Suprapubic skin (tissue), 4 donors: Measurements from ENCODE around the gene MAP3K20.

Experiments
- POLR2A ChIP-seq, 2 donors: fragments of 450-650 bp; IDR thresholded peaks; one replicate each; pipeline ENCODE4 v1.6.1; 2017; ENCODE audit warnings: antibody characterized with exemption in 2 of 2, mild to moderate bottlenecking in 2 of 2, moderate library complexity in 2 of 2
- POLR2AphosphoS5 ChIP-seq, 3 donors: sonication (generic); formaldehyde crosslinking; IDR thresholded peaks; one replicate each; pipeline ENCODE4 v1.6.1; 2017; ENCODE audit warnings: antibody characterized with exemption in 3 of 3

- TF ChIP-seq POLR2AphosphoS5 (IDR thresholded peaks at IDR 0.05): no peak
- no peak for TF ChIP-seq POLR2A (IDR thresholded peaks at IDR 0.05)
These were observed 48.2 kb upstream of the MAP3K20 start for GRCh38 chr2:173027181-173028128.
